ENCODE results near the gene NPIPB8.
"Not testable (repeated sequence)": the region's sequence is repeated elsewhere in the genome, so short reads cannot be mapped to it uniquely, and the experiment has no call there.

Gene NPIPB8

DNA sequence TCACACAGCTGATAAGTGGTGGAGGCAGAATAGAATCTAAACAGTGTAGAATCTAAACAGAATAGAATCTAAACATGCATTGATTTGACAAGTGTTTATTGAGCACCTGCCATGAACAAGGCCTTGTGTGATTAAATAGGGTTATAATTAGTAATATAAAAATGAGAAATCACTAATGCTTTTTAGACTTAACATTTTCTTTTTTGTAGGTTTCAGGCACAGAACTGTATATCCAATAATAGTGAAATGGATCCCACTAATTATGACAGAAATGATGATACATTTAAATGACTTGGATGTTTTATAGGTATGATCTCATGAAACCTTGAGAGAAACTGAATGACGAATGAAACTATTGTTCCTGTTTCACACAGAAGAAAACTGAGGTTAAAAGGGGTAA lies at the start of gene NPIPB8:
TSS of gene NPIPB8 (plus strand) at position 301 of the 400 bp plus-strand sequence. CDS start 296 bp downstream, outside the sequence.
- not testable (repeated sequence) for DNase-seq

DNA sequence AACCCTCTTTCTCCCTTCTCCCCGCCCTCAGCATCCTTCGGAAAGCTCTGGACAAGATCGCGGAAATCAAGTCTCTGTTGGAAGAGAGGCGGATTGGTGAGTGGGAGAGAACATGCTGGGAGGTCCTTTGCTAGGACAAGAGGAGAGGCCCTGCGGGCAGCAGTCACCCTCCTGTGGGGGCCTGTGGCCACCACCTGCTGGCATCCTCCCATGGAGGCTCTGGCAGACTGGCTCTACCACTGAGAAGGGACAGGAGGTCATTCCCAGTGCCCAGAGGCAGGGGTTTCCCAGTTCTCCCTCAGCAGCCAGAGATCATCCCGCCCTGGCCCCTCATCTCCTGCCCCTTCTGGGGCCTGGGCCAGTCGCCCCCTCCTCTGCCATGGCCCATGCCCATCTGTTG lies 48.8 kb upstream of the NPIPB8 start:
- no peak for DNase-seq

DNA sequence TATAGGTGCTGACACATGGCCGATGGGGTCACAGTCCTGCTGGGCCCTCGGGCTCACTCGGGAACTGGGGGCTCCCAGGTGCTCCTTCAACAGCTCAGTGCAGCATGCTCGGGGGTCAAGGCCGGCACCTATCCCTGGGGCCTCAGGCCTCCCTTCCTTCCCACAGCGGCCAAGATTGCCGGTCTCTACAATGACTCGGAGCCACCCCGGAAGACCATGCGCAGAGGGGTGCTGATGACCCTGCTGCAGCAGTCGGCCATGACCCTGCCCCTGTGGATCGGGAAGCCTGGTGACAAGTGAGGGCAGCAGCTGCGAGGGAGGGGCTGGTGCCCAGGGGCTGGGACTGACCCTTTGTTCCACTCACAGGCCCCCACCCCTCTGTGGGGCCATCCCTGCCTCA lies 47.9 kb upstream of the NPIPB8 start:
- DNase-seq = no peak

DNA sequence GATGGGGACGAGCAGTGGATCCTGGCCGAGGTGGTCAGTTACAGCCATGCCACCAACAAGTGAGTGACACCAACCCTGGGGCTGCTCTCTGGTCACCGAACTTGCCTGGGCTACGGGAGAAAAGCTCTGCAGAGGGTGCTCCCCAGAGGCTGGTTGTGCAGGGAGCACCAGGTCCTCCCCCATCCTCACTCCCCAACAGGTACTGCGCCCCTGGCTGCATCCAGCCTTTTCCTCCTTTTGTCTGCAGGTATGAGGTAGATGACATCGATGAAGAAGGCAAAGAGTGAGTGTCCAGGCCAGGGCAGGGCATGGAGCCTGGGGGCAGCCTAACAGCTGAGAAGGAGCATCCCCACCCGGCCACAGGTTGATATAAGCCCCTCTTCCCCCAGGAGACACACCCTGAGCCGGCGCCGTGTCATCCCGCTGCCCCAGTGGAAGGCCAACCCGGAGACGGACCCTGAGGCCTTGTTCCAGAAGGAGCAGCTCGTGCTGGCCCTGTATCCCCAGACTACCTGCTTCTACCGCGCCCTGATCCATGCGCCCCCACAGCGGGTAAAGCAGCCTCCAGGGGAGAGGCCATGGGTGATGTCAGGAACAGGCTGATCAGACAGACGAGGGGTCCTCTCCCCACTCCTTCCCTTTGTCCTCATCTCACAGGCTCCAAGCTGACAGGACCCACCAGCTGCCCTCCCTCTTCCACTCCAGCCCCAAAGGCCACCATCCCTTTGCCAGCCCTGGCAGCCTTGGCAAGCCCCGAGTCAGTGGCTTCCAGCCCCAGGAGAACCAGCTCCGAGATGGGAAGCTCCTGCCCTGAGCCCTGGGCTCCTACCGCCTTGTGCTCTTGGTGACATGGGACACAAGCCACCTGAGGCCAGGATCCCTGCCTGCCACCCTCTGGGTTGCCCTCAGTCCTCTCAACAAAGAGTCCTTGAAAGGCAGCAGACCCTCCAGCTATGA lies 47.2 kb upstream of the NPIPB8 start:
- DNase-seq = no peak

DNA sequence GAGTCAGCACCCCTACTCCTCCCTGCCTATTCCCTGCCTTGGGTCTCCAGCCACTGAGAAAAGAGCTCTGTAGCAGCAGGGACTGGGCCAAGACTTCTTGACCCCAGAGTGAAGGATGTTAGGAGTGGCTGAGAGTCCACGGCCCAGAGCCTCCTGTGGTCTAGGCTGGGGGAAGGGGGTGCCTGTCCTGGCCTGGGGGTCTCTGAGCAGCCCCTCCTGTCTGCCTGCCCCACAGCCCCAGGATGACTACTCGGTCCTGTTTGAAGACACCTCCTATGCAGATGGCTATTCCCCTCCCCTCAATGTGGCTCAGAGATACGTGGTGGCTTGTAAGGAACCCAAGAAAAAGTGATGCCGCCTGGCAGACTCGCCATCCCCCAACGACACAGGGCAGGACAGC lies 46.5 kb upstream of the NPIPB8 start:
- DNase-seq = no peak

DNA sequence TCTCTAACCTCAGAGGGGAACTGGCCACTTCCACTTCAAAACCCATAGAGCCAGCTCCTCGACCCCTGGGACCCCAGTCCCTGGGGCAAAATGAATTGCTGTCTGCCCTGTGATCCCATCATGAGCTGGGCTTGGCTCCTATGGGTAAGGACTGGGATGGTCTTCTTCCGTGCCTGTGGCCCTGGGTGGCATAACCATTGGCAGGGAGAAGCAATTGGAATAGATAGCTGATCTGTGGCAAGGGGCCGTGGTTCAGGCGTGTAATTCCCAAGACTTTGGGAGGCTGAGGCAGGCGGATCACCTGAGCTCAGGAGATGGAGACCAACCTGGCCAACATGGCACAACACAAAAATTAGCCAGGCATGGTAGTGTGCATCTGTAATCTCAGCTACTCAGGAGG lies 45.4 kb upstream of the NPIPB8 start:
- DNase-seq = no peak

DNA sequence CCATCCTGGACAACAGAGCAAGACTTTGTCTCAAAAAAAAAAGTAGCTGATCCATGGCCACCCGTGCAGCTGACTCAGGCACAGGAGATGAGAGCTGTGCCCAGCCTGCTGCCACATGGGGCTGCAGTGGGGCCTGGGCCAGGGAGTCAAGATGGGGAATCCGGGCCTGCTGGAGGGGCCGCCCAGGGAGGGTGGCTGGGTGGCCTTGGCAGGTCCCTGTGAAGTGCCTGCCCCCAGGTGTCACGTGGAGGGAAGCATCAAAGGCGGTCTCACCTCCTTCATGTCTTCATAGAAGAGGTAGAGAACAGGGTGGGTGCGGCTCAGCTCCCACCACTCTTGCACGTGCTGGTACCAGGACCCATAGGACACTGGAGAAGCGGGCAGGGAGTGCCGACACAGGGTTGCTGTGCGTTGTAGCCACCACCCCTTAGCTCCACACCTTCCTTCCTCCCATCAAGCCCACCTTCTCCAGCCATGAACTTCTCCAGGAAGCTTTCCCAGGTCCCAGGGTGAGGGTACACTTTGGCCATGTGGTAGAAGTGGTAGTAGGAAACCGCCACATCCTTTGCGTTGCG lies 44.8 kb upstream of the NPIPB8 start:
- no peak for DNase-seq

DNA sequence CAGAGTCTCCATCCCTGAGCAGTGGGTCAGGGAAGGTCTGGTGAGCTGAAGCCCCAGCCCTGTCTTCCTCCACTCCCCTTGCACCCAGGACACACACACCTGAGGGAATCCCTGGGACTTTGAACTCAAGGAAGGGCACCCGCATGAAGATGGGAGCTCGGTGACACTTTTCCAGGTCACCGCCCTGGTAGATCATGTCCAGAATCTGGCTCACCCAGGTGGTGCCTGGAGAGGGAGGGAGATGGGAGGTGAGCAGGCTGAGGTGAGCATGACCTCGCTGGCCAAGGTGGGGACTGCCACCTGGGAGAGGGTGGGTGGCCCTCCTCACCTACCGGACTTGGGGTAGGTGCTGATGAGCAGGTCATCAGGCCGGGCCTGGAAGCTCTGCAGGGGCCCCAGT lies 42.4 kb upstream of the NPIPB8 start:
- not testable (repeated sequence) for DNase-seq

DNA sequence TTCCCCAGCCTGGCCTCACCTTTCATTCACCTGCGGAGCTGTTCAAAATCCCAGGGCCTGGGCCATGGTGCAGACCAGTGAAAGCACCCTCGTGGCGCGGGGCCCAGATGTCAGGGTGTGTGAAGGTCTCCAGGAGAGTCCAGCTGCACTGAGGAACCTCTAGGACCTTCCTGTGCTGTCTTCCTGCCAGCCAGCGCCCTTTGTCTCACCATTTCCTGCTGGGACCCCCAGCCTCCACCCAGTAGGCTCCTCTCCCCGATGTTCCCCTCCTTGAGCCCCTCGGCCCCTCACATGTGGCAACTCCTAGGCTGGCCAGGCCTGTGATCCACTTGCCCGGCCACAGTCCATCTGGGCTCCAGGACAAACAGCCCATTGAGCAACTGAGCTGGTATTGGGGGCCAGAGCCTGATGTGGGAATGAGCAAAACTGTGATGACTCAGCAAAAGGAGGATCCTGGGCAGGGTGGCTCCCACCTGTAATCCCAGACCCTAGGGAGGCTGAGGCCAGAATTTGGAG lies 41.7 kb upstream of the NPIPB8 start:
- no peak for DNase-seq

DNA sequence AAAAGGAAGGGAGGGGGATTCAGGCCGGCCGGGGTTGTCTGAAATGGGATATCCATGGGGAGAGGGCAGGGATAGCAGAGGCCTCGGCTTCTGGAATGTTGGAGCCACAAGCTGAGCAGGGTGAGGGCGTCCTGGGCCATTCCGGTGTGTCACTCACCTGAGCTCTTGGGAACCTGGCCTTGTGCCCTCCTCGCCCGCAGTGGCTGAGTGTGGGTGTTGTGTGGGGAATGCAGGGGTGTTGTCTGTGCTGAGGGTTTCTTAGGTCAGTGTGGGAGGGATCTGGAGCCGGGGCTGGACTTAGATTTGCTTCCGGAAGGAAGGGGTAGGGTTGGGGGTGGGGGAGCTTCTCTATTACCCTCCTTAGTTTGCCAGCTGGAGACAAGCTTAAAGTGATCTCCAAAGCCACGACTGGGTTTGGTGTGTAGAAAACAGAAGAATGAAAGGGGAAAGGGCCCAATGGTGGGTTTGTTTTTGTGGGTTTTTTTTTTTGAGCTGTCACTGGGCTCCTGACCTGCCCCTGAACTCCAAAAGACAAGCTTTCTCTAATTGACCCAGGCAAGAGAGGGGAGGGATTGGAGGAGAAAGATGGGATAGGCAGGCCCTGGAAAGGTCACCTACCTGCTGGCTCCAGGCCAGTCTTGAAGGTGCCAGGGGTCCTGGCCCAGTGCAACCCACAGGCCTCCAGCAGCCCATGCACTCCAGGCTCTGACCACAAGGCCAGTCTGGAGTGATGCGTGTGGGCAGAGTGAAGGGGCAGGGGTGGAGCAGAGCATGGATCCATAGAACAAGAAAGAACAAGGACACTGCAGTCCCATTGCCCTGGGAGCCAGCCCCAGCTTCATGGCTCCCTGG lies 40.8 kb upstream of the NPIPB8 start, which contains the start of gene SULT1A2:
TSS of gene SULT1A2 (minus strand) at position 211 of the 852 bp plus-strand sequence. CDS start 1,120 bp downstream, outside the sequence.
- DNase-seq = no peak

DNA sequence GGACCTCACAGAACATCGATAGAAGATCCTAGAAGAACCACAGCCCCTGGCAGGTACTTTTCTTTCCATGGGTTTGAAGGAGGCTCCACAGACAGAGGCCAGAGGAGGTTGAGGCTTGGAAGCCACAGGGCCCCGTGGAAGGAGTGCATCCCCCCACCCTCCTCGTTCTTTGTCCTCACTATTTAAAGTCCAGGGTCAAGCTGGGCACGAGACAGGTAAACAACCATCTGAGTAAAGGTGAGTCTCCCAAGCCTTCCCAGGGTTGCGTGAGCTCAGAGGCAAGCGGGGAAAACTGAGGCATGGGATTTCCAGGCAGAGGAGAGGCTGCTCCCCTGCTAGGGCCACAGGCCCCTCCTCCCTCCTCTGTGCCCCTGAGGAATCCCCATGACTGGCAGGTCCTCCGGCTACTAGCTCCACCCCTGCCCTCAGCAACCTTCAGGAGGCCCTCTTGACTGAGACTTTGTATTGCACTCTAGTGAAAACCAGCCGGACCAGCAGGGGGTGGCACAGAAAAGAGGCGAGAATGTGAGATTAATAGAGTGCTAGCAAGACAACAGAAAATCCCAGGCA lies 40.1 kb upstream of the NPIPB8 start:
- no peak for DNase-seq

DNA sequence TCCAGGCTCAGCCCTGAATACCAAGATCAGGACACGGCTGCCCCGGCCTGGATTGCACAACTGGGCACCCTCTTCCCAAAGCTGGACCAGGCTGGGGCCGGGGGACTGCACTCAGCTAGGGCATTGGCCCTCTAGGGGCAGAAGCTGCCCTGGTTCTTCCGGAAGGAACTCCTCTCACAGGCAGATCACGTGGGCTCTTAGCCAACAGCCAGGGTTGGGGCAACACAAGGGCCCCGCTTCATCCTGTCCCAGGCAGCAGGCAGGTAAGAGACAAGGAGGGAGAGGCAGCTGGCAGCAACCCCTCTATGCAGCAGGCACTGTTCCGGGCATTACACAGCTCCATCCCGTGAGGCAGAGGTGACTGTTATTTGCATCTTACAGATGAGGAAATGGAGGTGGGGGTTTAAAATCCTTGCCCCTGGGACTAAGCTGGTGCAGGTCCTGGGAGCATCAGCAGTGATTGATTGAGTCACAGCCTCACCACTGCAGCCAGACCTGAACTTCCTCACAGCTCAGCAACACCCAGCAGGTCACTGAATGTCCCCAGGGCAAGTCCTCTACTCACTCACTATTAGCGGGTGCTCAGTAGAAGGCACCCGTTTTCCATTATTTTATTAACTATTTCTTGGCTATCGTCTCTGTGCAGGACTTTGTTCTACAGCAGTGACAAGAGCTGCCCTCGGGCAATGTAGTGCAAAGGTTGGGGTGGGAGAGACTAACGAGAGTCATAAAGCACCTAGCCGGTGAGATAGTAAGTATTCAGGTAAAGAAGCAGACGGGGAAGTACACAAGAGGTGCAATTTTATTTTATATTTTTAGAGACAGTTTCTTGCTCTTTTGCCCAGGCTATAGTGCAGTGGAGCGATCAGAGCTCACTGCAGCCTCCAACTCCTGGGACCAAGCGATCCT lies 38.2 kb upstream of the NPIPB8 start:
- DNase-seq = not testable (repeated sequence)

DNA sequence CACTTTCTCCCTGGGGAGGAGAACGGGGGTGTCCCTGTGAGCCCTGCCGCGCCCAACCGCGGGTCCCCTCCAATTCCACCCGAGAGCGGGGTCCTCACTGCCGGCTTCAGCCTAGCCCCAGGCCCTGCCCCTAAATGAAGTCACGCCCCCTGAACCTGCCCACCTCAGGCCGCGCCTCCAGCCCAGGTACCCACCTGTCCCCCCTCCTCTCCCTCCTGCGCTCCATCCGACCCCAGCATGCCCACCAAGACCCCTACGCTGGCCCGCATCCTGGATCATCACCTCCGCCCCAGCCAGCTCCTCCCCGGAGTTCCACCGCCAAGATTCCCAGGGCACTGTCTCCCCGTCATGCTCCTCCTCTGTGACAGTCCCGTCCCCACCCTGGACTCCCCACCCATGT lies 36.9 kb upstream of the NPIPB8 start:
- DNase-seq = not testable (repeated sequence)

DNA sequence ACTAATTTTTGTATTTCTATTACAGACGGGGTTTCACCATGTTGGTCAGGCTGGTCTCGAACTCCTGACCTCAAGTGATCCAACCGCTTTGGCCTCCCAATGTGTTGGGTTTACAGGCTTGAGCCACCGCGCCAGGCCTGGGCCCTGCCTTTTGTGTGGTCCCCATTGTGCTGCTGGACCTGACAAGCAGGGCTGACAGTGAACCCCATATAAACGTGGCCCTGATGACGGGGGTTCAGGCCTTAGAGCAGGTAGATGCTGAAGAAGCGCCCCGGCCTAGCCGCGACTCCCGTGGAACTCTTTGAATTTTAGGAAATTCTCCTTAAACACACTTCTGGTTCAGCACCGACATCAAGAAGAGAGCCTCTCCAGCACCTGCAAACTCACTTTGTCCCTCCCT lies 36.3 kb upstream of the NPIPB8 start:
- DNase-seq = not testable (repeated sequence)

DNA sequence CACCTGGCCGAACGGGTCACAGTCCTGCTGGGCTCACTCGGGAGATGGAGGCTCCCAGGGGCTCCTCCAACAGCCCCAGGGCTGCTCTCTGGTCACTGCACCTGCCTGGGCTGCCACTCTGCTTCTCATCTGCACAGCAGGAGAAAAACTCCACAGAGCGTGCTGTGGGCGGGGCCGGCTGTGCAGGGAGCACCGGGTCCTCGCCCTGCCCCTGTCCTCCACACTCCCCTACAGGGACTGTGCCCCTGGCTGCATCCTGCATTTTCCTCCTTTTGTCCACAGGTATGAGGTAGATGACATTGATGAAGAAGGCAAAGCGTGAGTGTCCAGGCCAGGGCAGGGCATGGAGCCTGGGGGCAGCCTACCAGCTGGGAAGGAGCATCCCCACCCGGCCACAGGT lies 35.8 kb upstream of the NPIPB8 start:
- DNase-seq = not testable (repeated sequence)

DNA sequence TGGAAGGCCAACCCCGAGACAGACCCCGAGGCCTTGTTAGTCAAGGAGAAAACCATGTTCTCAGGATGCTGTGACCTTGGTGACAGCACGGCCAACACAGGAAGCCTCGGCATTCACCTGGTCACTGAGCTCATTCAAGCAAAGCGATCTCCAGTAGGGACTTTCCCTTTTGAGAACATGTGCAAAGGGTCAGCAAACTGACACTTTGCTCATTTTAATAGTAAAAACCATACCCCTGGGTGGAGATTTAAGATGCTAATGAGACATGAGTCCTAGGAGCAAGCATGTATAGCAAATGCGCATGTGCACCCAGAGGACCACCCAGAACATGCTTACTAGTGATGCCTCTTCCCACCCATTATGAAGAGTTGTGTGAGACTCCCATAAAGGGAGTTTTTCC lies 35.3 kb upstream of the NPIPB8 start:
- no peak for DNase-seq

DNA sequence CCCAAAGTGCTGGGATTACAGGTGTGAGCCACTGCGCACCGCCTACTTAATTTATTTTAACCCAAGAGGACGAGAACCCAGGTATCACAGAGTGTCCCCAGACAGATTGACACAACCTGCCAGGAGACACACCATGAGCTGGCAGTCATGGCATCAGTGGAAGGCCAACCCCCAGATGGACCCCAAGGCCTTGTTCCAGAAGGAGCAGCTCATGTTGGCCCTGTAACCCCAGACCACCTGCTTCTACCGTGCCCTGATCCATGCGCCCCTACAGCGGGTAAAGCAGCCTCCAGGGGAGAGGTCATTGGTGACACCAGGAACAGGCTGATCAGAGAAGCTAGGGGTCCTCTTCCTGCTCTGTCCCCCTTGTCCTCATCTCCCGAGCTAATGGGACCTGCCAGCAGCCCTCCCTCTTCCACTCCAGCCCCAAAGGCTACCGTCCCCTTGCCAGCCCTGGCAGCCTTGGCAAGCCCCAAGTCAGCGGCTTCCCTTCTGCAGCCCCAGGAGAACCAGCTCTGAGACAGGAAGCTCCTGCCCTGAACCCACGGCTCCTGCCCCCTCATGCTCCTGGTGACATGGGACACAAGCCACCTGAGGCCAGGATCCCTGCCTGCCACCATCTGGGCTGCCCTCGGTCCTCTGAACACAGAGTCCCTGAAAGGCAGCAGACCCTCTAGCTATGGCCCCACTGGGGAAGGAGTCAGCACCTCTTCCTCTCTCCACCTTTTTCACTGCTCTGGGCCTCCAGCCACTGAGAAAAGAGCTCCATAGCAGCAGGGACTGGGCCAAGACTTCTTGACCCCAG lies 34.3 kb upstream of the NPIPB8 start:
- DNase-seq = no peak

DNA sequence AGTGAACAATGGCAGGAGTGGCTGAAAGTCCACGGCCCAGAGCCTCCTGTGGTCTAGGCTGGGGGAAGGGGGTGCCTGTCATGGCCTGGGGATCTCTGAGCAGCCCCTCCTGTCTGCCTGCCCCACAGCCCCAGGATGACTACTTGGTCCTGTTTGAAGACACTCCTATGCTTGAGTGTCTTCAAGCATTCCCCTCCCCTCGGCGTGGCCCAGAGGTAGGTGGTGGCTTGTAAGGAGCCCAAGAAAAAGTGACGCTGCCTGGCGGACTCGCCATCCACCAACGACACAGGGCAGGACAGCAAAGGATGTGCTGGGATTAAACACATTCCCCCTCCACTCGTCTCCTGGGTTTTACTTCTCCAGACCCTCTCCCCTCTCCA lies 33.7 kb upstream of the NPIPB8 start:
- no peak for DNase-seq

DNA sequence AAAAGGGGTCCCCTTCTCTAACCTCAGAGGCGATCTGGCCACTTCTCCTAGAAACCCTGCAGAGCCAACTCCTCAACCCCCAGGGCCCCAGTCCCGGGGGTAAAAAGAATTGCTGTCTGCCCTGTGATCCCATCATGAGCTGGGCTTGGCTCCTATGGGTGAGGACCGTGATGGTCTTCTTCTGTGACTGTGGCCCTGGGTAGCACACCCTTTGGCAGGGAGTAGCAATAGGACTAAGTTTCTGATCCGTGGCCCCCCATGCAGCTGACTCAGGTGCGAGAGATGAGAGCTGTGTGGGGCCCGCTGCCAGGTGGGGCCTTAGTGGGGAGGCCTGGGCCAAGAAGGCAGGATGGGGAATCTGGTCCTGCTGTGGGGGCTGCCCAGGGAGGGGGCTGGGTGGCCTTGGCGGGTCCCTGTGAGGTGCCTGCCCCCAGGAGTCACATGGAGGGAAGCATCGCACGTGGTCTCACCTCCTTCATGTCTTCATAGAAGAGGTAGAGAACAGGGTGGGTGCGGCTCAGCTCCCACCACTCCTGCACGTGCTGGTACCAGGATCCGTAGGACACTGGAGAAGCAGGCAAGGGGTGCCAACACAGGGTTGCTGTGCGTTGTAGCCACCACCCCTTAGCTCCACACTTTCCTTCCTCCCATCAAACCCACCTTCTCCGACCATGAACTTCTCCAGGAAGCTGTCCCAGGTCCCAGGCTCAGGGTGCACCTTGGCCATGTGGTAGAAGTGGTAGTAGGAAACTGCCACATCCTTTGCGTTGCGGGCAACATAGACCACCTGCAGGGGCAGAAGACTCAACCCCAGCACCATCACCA lies 31.4 kb upstream of the NPIPB8 start:
- DNase-seq = no peak
